Left hindlimb (tissue), 1 donor: ENCODE measurements around the gene FKTN.
"Not testable (repeated sequence)": the region's sequence is repeated elsewhere in the genome, so short reads cannot be mapped to it uniquely, and the experiment has no call there.

Source experiments
- DNase-seq: peaks from one replicate; pipeline ENCODE4 v3.0.0-alpha.2; 2018

Gene FKTN

GRCh38 chr9:105557804-105558610 lies at the start of gene FKTN:
FKTN (plus strand) TSS chr9:105558131; CDS start chr9:105575033, 16,902 bp downstream.
- peak; percentile 90 for DNase-seq

- no peak for DNase-seq
These were observed 49.4 kb upstream of the FKTN start for GRCh38 chr9:105508530-105508929.

GRCh38 chr9:105510024-105510423 lies 47.9 kb upstream of the FKTN start:
- no peak for DNase-seq

- no peak for DNase-seq
These were observed 46.5 kb upstream of the FKTN start for GRCh38 chr9:105511446-105511845.

- no peak for DNase-seq
These were observed 42.0 kb upstream of the FKTN start for GRCh38 chr9:105515811-105516413.

- DNase-seq = not testable (repeated sequence)
These were observed 38.1 kb upstream of the FKTN start for GRCh38 chr9:105519710-105520369.

- not testable (repeated sequence) for DNase-seq
These were observed 36.9 kb upstream of the FKTN start for GRCh38 chr9:105520992-105521391.

- not testable (repeated sequence) for DNase-seq
These were observed 35.1 kb upstream of the FKTN start for GRCh38 chr9:105522618-105523385.

- DNase-seq = no peak
These were observed 26.4 kb upstream of the FKTN start for GRCh38 chr9:105531530-105531929.

- DNase-seq = no peak
These were observed 21.8 kb upstream of the FKTN start for GRCh38 chr9:105535920-105536668.

- no peak for DNase-seq
These were observed 18.5 kb upstream of the FKTN start for GRCh38 chr9:105539452-105539851.

GRCh38 chr9:105541838-105542237 lies 16.1 kb upstream of the FKTN start:
- DNase-seq = no peak

- no peak for DNase-seq
These were observed 3.9 kb upstream of the FKTN start for GRCh38 chr9:105554042-105554441.

- DNase-seq = no peak
These were observed 14.5 kb downstream of the FKTN start for GRCh38 chr9:105572455-105572854.

- DNase-seq = not testable (repeated sequence)
These were observed 22.0 kb downstream of the FKTN start for GRCh38 chr9:105579952-105580351.

GRCh38 chr9:105581550-105581949 lies 23.6 kb downstream of the FKTN start:
- DNase-seq = not testable (repeated sequence)

- DNase-seq = no peak
These were observed 35.2 kb downstream of the FKTN start for GRCh38 chr9:105593145-105593544.

GRCh38 chr9:105608721-105609598 lies 51.0 kb downstream of the FKTN start:
- no peak for DNase-seq

GRCh38 chr9:105621001-105621400 lies 63.1 kb downstream of the FKTN start:
- no peak for DNase-seq

GRCh38 chr9:105625088-105625487 lies 67.2 kb downstream of the FKTN start:
- no peak for DNase-seq

GRCh38 chr9:105632807-105633206 lies 74.9 kb downstream of the FKTN start:
- DNase-seq = no peak
